ENCODE data around the gene PBX1.

DNA sequence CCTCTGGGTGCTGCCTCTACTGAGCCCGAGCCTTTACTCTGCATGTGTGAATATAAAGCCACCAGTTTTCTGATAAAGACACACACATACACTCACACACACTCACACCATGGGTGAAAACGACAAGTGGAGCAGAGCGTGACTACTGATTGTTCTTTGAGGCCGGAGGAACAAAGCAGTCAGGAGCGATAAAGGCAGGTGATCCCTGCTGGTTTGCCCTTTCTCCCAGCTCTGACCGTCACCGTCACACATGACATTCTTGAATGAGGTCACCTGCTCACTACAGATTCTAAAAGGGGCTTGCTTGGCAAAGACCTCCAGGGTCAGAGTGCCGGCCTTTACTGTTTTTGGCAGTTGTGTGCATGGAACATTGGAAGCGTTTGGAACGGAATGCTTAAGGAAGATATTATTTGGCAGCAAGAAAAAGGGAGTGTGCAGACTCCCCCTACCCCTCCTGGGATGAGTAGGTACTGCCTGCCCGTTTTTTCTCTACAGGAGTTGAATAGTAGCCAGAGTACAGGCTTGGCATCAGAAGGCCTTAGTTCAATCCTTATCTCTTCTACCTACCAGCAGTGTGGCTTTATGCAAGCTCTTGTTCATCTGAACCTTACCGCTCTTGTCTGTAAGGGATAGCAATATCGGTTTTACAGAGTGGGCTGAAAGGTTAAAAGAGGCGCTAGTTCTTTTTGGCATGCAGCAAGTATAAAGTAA, 79.7 kb downstream of the PBX1 start:
- TF ChIP-seq EZH2phosphoT487 (IDR thresholded peaks at IDR 0.05; ENCODE audit: insufficient read depth, low read depth) (no peak), EZH2 (IDR thresholded peaks at IDR 0.05; ENCODE audit: insufficient read depth, poor library complexity, severe bottlenecking) (no peak)
